ENCODE measurements around the gene GGA1.

Gene GGA1

GRCh38 chr22:37669586-37669985, 61.0 kb downstream of the GGA1 start:
- peaks cover 18% of the 10 kb centered on the region for H3K36me3 ChIP-seq (replicated peaks; ENCODE audit: low read depth, low read length)
- no peaks in the 10 kb centered on the region for H3K27me3 ChIP-seq (ENCODE audit: low read depth, low read length)
- TF ChIP-seq EZH2phosphoT487 (IDR thresholded peaks at IDR 0.05; ENCODE audit: low read depth) (no peak), CTCF (IDR thresholded peaks at IDR 0.05; ENCODE audit: low read depth, low read length) (no peak)
- H3K4me1 ChIP-seq (ENCODE audit: low read length): peaks cover 10% of the 10 kb centered on the region
- no peak overlapping the region for H3K4me2 ChIP-seq (ENCODE audit: low read length)
- no peak overlapping the region for H2AFZ ChIP-seq (ENCODE audit: low read depth, low read length)
- peaks cover 25% of the 10 kb centered on the region for H3K79me2 ChIP-seq (ENCODE audit: low read length)
- no peaks in the 10 kb centered on the region for H3K9me3 ChIP-seq (ENCODE audit: insufficient read depth, low read length)
- no peak overlapping the region for H3K9ac ChIP-seq (ENCODE audit: low read length)
- H4K20me1 ChIP-seq (ENCODE audit: insufficient read depth, low read length): peaks cover 10% of the 10 kb centered on the region
- H3K27ac ChIP-seq (ENCODE audit: low read length): no peak overlapping the region
- H3K4me3 ChIP-seq (ENCODE audit: low read length): no peak overlapping the region

- Histone ChIP-seq H3K4me3 (ENCODE audit: low read length) (no peak overlapping the region), H3K4me2 (ENCODE audit: low read length) (peak overlapping the region; percentile 27), H3K9ac (ENCODE audit: low read length) (no peak overlapping the region)
These were observed 63.7 kb downstream of the GGA1 start for GRCh38 chr22:37672206-37672919.

DNA sequence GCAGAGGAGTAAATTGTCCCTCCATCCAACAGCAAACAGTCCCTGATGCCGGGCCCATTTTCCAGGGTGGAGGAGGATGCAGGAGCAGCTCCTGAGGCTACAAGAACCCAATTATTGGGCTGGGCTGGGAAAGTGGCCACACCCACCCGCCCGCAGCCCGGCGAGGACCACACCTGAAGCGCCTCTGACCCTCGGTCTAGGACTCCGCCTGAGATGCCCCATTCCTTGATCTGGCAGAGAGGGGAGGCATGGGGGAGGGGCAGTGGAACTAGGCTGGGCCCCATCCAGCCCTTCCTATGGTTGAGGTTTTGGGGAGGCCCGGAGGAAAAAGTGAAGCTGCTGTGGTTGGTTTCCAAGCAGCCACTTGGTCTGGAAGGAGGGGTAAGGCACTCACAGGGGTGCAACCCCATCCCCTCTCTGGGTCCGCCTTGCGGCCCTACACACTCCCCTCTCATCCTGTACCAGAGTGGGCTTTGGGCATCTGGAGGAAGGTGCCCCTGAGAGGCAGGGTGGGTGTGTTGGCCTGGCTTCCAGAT, 64.4 kb downstream of the GGA1 start:
- no peak overlapping the region for H3K9ac ChIP-seq (ENCODE audit: low read length)
- H3K27ac ChIP-seq (ENCODE audit: low read length): no peak overlapping the region
- H2AFZ ChIP-seq (ENCODE audit: low read depth, low read length): no peak overlapping the region
- peak overlapping the region; percentile 27; the same call in 1 of the 2 replicates for H3K4me2 ChIP-seq (ENCODE audit: low read length)
- peaks cover 3% of the 10 kb centered on the region for H3K36me3 ChIP-seq (replicated peaks; ENCODE audit: low read depth, low read length)
- no peaks in the 10 kb centered on the region for H3K9me3 ChIP-seq (ENCODE audit: insufficient read depth, low read length)
- no peaks in the 10 kb centered on the region for H4K20me1 ChIP-seq (ENCODE audit: insufficient read depth, low read length)
- peaks cover 12% of the 10 kb centered on the region; the same call in 1 of the 2 replicates for H3K79me2 ChIP-seq (ENCODE audit: low read length)
- no peak overlapping the region for H3K4me3 ChIP-seq (ENCODE audit: low read length)
- H3K4me1 ChIP-seq (ENCODE audit: low read length): peaks cover 31% of the 10 kb centered on the region
- H3K27me3 ChIP-seq (ENCODE audit: low read depth, low read length): no peaks in the 10 kb centered on the region
- TF ChIP-seq EZH2phosphoT487 (IDR thresholded peaks at IDR 0.05; ENCODE audit: low read depth) (no peak), CTCF (IDR thresholded peaks at IDR 0.05; ENCODE audit: low read depth, low read length) (no peak)

More at GRCh38 chr22:37672206-37672919, 63.7 kb downstream of the GGA1 start:
- Histone ChIP-seq H4K20me1 (ENCODE audit: insufficient read depth, low read length) (no peaks in the 10 kb centered on the region), H3K4me1 (ENCODE audit: low read length) (peaks cover 28% of the 10 kb centered on the region), H3K27ac (ENCODE audit: low read length) (no peak overlapping the region), H3K36me3 (replicated peaks; ENCODE audit: low read depth, low read length) (peaks cover 3% of the 10 kb centered on the region), H3K79me2 (ENCODE audit: low read length) (peaks cover 12% of the 10 kb centered on the region; the same call in 1 of the 2 replicates), H3K27me3 (ENCODE audit: low read depth, low read length) (no peaks in the 10 kb centered on the region), H2AFZ (ENCODE audit: low read depth, low read length) (no peak overlapping the region), H3K9me3 (ENCODE audit: insufficient read depth, low read length) (no peaks in the 10 kb centered on the region)
- no peak for TF ChIP-seq CTCF (IDR thresholded peaks at IDR 0.05; ENCODE audit: low read depth, low read length)
- TF ChIP-seq EZH2phosphoT487 (IDR thresholded peaks at IDR 0.05; ENCODE audit: low read depth): no peak

GRCh38 chr22:37674248-37674647, 65.6 kb downstream of the GGA1 start:
- H4K20me1 ChIP-seq (ENCODE audit: insufficient read depth, low read length): no peaks in the 10 kb centered on the region
- H3K27ac ChIP-seq (ENCODE audit: low read length): no peak overlapping the region
- no peaks in the 10 kb centered on the region for H3K9me3 ChIP-seq (ENCODE audit: insufficient read depth, low read length)
- H3K9ac ChIP-seq (ENCODE audit: low read length): no peak overlapping the region
- peaks cover 33% of the 10 kb centered on the region for H3K4me1 ChIP-seq (ENCODE audit: low read length)
- no peak overlapping the region for H3K4me2 ChIP-seq (ENCODE audit: low read length)
- no peak for TF ChIP-seq EZH2phosphoT487 (IDR thresholded peaks at IDR 0.05; ENCODE audit: low read depth)
- no peak for TF ChIP-seq CTCF (IDR thresholded peaks at IDR 0.05; ENCODE audit: low read depth, low read length)
- H3K79me2 ChIP-seq (ENCODE audit: low read length): peaks cover 12% of the 10 kb centered on the region; the same call in 1 of the 2 replicates
- H3K36me3 ChIP-seq (replicated peaks; ENCODE audit: low read depth, low read length): peaks cover 3% of the 10 kb centered on the region
- no peaks in the 10 kb centered on the region for H3K27me3 ChIP-seq (ENCODE audit: low read depth, low read length)
- no peak overlapping the region for H2AFZ ChIP-seq (ENCODE audit: low read depth, low read length)
- H3K4me3 ChIP-seq (ENCODE audit: low read length): no peak overlapping the region
